GM12878 (cell line): ENCODE measurements around the gene PRM3. TPM values are rescaled to one million over a fixed set of nuclear protein-coding genes. Genes with fewer than 3 reads are reported as not detected.

Experiments
- GATAD2B ChIP-seq: fragments of 450-650 bp; conservative IDR thresholded peaks from 2 replicates; pipeline ENCODE4 v1.6.1; 2017; ENCODE audit warnings: low read depth, mild to moderate bottlenecking, moderate library complexity
- MEF2B ChIP-seq: fragments of 450-650 bp; IDR thresholded peaks from 2 replicates; pipeline ENCODE4 v1.6.1; 2018; ENCODE audit warnings: mild to moderate bottlenecking, moderate library complexity; ENCODE audit not compliant: partially characterized antibody, poor library complexity, severe bottlenecking
- MYB ChIP-seq: fragments of 150-350 bp; IDR thresholded peaks from 2 replicates; pipeline ENCODE4 v1.6.1; 2014; ENCODE audit warnings: mild to moderate bottlenecking, low read depth, low read length, borderline replicate concordance
- NBN ChIP-seq: fragments of 450-650 bp; IDR thresholded peaks from 2 replicates; pipeline ENCODE4 v1.6.1; 2016
- NFYB ChIP-seq: IDR thresholded peaks from 2 replicates; pipeline ENCODE4 v1.6.1; 2011; ENCODE audit warnings: low read depth, mild to moderate bottlenecking, low read length, improper control_type of control experiment, moderate library complexity; ENCODE audit not compliant: insufficient read depth
- NR2F1 ChIP-seq: fragments of 450-650 bp; conservative IDR thresholded peaks from 2 replicates; pipeline ENCODE4 v1.6.1; 2017; ENCODE audit warnings: mild to moderate bottlenecking
- POLR2A ChIP-seq: IDR thresholded peaks from 2 replicates; pipeline ENCODE4 v1.6.1; 2011; ENCODE audit warnings: low read depth, mild to moderate bottlenecking, low read length
- RELB ChIP-seq: fragments of 450-650 bp; IDR thresholded peaks from 2 replicates; pipeline ENCODE4 v1.6.1; 2017; ENCODE audit warnings: low read depth, mild to moderate bottlenecking, moderate library complexity
- SPI1 ChIP-seq: IDR thresholded peaks from 2 replicates; pipeline ENCODE4 v1.6.1; 2011; ENCODE audit warnings: low read depth, mild to moderate bottlenecking, low read length, moderate library complexity, borderline replicate concordance; ENCODE audit not compliant: insufficient read depth
- SRF ChIP-seq, 2 experiments: IDR thresholded peaks; 2 replicates each; pipeline ENCODE4 v1.6.1; 2011; ENCODE audit warnings: low read depth in 2 of 2, low read length in 2 of 2, mild to moderate bottlenecking in 1 of 2, moderate library complexity in 1 of 2
- ZNF274 ChIP-seq: IDR thresholded peaks from one replicate; pipeline ENCODE4 v1.8.0; 2011; ENCODE audit not compliant: insufficient read length, insufficient read depth
- ZNF687 ChIP-seq: fragments of 450-650 bp; IDR thresholded peaks from 2 replicates; pipeline ENCODE4 v1.6.1; 2017; ENCODE audit warnings: mild to moderate bottlenecking, moderate library complexity
- microRNA-seq: library from miRNA; unstranded; fragments of <30 nt; microRNA quantifications from one replicate; pipeline ENCODE4, GENCODE V29; 2018
- polyA plus RNA-seq, 11 experiments: library from polyadenylated mRNA; depleted of rRNA in 4 of 11; unstranded in 6 of 11; stranded (reverse) in 5 of 11; fragments of >200 nt; fragmentation: Nextera tagmentation in 4 of 11; fragmentation: Illumina TruSeq in 1 of 11; extraction: Ambion mirVana in 4 of 11; extraction: Trizol in 1 of 11; gene quantifications; 1 replicate in 1 of 11; 2 replicates in 10 of 11; pipeline versions ENCODE4 v1.2.1 to v1.2.3, GENCODE V29; 2011 to 2016; ENCODE audit warnings: inconsistent platforms in 2 of 11, missing spikeins in 2 of 11, low read depth in 1 of 11
- small RNA-seq: library from RNA; depleted of rRNA; stranded (forward); fragments of <200 nt; gene quantifications from one replicate; pipeline ENCODE3, GENCODE V24; 2014
- total RNA-seq, 4 experiments: library from RNA; depleted of rRNA in 3 of 4; stranded (reverse); fragments of >200 nt in 3 of 4; fragmentation: Illumina TruSeq in 1 of 4; extraction: Trizol in 1 of 4; gene quantifications; 2 replicates each; pipeline versions ENCODE4 v1.2.1 to v1.2.3, GENCODE V29; 2013 to 2021

The PRM3 gene
- total and polyA plus RNA-seq, 10 of the 15 experiments (the other 5 are each of a cell fraction or from before 2014, with no cell fraction given), result not detected

GRCh38 chr16:11224096-11224893 lies 49.1 kb downstream of the PRM3 start (continued):
- no peak for TF ChIP-seq RELB
- TF ChIP-seq ZNF274, result no peak
- TF ChIP-seq NBN, result peak; percentile 34; the same call in 1 of the 2 replicates
- TF ChIP-seq MYB, result no peak
- TF ChIP-seq POLR2A, result peak; percentile 55
- TF ChIP-seq SPI1, result peak; percentile 53
- peak; percentile 93 for TF ChIP-seq ZNF687
- TF ChIP-seq GATAD2B, result 0 out of 2 replicates have a peak, but pooled peaks have one; percentile 20
- peak; percentile 29; the same call in 1 of the 2 replicates for TF ChIP-seq NR2F1
- TF ChIP-seq SRF (IDR thresholded peaks at IDR 0.05; ENCODE audit: low read depth in 2 of 2, low read length in 2 of 2), result no peak
- TF ChIP-seq MEF2B, result peak; percentile 60
- TF ChIP-seq NFYB, result 0 out of 2 replicates have a peak, but pooled peaks have one; percentile 13

Small RNAs within 50 kb of the gene (microRNA-seq; reads per million reads assigned to microRNA genes)
- gene MIR548H2, result not detected

Small RNAs within 50 kb of the gene (small RNA-seq; reads per million reads assigned to genes)
- not detected for gene MIR548H2
- not detected for gene RF00019
- not detected for gene RF00554

Other genes with a start within 250 kb of the PRM3 start
- 9.8 and 10.1 TPM in 2 replicates for gene SOCS1, start 17.4 kb downstream of the PRM3 start, total RNA-seq (2014; rRNA removed)
- 2.7 and 3.8 TPM in 2 replicates for gene SOCS1, start 17.4 kb downstream of the PRM3 start, total RNA-seq (2014; rRNA removed; fragmentation: Illumina TruSeq; extraction: Trizol)
- gene SOCS1, start 17.4 kb downstream of the PRM3 start, total RNA-seq (2021), result 35.4 and 37.2 TPM in 2 replicates
- gene SOCS1, start 17.4 kb downstream of the PRM3 start, polyA plus RNA-seq (2011; rRNA removed), result 4.8 and 12.3 TPM in 2 replicates
- gene SOCS1, start 17.4 kb downstream of the PRM3 start, polyA plus RNA-seq (2014; fragmentation: Illumina TruSeq; extraction: Trizol), result 0.41 and 2.4 TPM in 2 replicates
- gene SOCS1, start 17.4 kb downstream of the PRM3 start, polyA plus RNA-seq (2014; fragmentation: Nextera tagmentation; extraction: Ambion mirVana), result 1 to 10 TPM in 1 of 2 experiments, under 1 TPM in 1; 0.42 to 1.2 TPM
- 39.8 and 43.4 TPM in 2 replicates for gene SOCS1, start 17.4 kb downstream of the PRM3 start, polyA plus RNA-seq (2014; rRNA removed)
- gene SOCS1, start 17.4 kb downstream of the PRM3 start, polyA plus RNA-seq (2016; fragmentation: Nextera tagmentation; extraction: Ambion mirVana), result 10 to 100 TPM; 16.4 to 25.8 TPM
- not detected in 2 replicates for gene TNP2, start 4.3 kb downstream of the PRM3 start, total RNA-seq (2014; rRNA removed)
- not detected in 2 replicates for gene TNP2, start 4.3 kb downstream of the PRM3 start, total RNA-seq (2014; rRNA removed; fragmentation: Illumina TruSeq; extraction: Trizol)
- not detected in 2 replicates for gene TNP2, start 4.3 kb downstream of the PRM3 start, total RNA-seq (2021)
- not detected in 2 replicates for gene TNP2, start 4.3 kb downstream of the PRM3 start, polyA plus RNA-seq (2011; rRNA removed)
- gene TNP2, start 4.3 kb downstream of the PRM3 start, polyA plus RNA-seq (2014; fragmentation: Illumina TruSeq; extraction: Trizol), result not detected in 2 replicates
- gene TNP2, start 4.3 kb downstream of the PRM3 start, polyA plus RNA-seq (2014; fragmentation: Nextera tagmentation; extraction: Ambion mirVana), result not detected
- gene TNP2, start 4.3 kb downstream of the PRM3 start, polyA plus RNA-seq (2014; rRNA removed), result not detected in 2 replicates
- gene TNP2, start 4.3 kb downstream of the PRM3 start, polyA plus RNA-seq (2016; fragmentation: Nextera tagmentation; extraction: Ambion mirVana), result not detected
- not detected in 2 replicates for gene PRM2, start 2.9 kb upstream of the PRM3 start, total RNA-seq (2014; rRNA removed)
- not detected in 2 replicates for gene PRM2, start 2.9 kb upstream of the PRM3 start, total RNA-seq (2014; rRNA removed; fragmentation: Illumina TruSeq; extraction: Trizol)
- not detected in 2 replicates for gene PRM2, start 2.9 kb upstream of the PRM3 start, total RNA-seq (2021)
- gene PRM2, start 2.9 kb upstream of the PRM3 start, polyA plus RNA-seq (2011; rRNA removed), result not detected in 2 replicates
- gene PRM2, start 2.9 kb upstream of the PRM3 start, polyA plus RNA-seq (2014; fragmentation: Illumina TruSeq; extraction: Trizol), result not detected in 2 replicates
- gene PRM2, start 2.9 kb upstream of the PRM3 start, polyA plus RNA-seq (2014; fragmentation: Nextera tagmentation; extraction: Ambion mirVana), result not detected
- 0.27 TPM in 1 of 2 replicates, not detected in the other for gene PRM2, start 2.9 kb upstream of the PRM3 start, polyA plus RNA-seq (2014; rRNA removed)
- gene PRM2, start 2.9 kb upstream of the PRM3 start, polyA plus RNA-seq (2016; fragmentation: Nextera tagmentation; extraction: Ambion mirVana), result not detected
- gene PRM1, start 7.7 kb upstream of the PRM3 start, total RNA-seq (2014; rRNA removed), result not detected in 2 replicates
- not detected in 2 replicates for gene PRM1, start 7.7 kb upstream of the PRM3 start, total RNA-seq (2014; rRNA removed; fragmentation: Illumina TruSeq; extraction: Trizol)
- 0.56 TPM in 1 of 2 replicates, not detected in the other for gene PRM1, start 7.7 kb upstream of the PRM3 start, total RNA-seq (2021)
- gene PRM1, start 7.7 kb upstream of the PRM3 start, polyA plus RNA-seq (2011; rRNA removed), result not detected in 2 replicates
- not detected in 2 replicates for gene PRM1, start 7.7 kb upstream of the PRM3 start, polyA plus RNA-seq (2014; fragmentation: Illumina TruSeq; extraction: Trizol)
- under 1 TPM in 1 of 2 experiments, not detected in 1; 0.20 TPM for gene PRM1, start 7.7 kb upstream of the PRM3 start, polyA plus RNA-seq (2014; fragmentation: Nextera tagmentation; extraction: Ambion mirVana)
- not detected in 2 replicates for gene PRM1, start 7.7 kb upstream of the PRM3 start, polyA plus RNA-seq (2014; rRNA removed)
- not detected for gene PRM1, start 7.7 kb upstream of the PRM3 start, polyA plus RNA-seq (2016; fragmentation: Nextera tagmentation; extraction: Ambion mirVana)
- gene RMI2, start 71.8 kb upstream of the PRM3 start, total RNA-seq (2014; rRNA removed), result 30.3 and 38.6 TPM in 2 replicates
- gene RMI2, start 71.8 kb upstream of the PRM3 start, total RNA-seq (2014; rRNA removed; fragmentation: Illumina TruSeq; extraction: Trizol), result 25.4 and 26.6 TPM in 2 replicates
- gene RMI2, start 71.8 kb upstream of the PRM3 start, total RNA-seq (2021), result 39.2 and 39.3 TPM in 2 replicates
- gene RMI2, start 71.8 kb upstream of the PRM3 start, polyA plus RNA-seq (2011; rRNA removed), result 34.0 and 51.7 TPM in 2 replicates
- 47.1 and 65.7 TPM in 2 replicates for gene RMI2, start 71.8 kb upstream of the PRM3 start, polyA plus RNA-seq (2014; fragmentation: Illumina TruSeq; extraction: Trizol)
- 10 to 100 TPM in 1 of 2 experiments, 1 to 10 TPM in 1; 9.6 to 21.7 TPM for gene RMI2, start 71.8 kb upstream of the PRM3 start, polyA plus RNA-seq (2014; fragmentation: Nextera tagmentation; extraction: Ambion mirVana)
- gene RMI2, start 71.8 kb upstream of the PRM3 start, polyA plus RNA-seq (2014; rRNA removed), result 28.5 and 34.6 TPM in 2 replicates
- 10 to 100 TPM; 26.4 to 68.8 TPM for gene RMI2, start 71.8 kb upstream of the PRM3 start, polyA plus RNA-seq (2016; fragmentation: Nextera tagmentation; extraction: Ambion mirVana)